ENCODE measurements around the gene KLC1.

DNA sequence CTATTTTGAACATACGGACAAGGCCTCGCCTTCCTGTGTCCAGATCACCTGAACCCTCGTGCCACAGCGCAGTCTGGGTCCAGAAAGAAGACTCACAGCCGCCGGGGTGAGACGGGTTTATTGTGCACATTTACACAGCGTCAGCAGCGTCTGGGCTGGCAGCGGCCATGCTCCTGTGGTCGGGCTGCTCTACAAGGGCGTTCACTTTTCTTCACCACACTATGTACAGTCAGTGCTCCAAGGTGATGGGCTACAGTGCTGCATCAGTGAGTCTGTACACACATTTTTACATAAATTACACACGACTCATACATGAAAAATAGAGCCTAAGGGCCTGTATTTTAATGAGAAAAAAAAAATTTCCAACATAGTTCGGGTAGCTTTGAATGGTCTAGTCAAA lies 104.6 kb downstream of the KLC1 start:
- TF ChIP-seq CTCF (IDR thresholded peaks at IDR 0.05) (no peak), POLR2AphosphoS5 (IDR thresholded peaks at IDR 0.05) (no peak), POLR2A (IDR thresholded peaks at IDR 0.05) (no peak)
